Prostate gland (tissue), 2 donors: ENCODE data around the gene SCAP.

Experiments used
- CTCF ChIP-seq, 4 experiments: fragments of 200-600 bp in 2 of 4; fragments of 450-650 bp in 2 of 4; sonication (generic) in 2 of 4; IDR thresholded peaks; 1 replicate in 3 of 4; 2 replicates in 1 of 4; pipeline ENCODE4 v1.5.1; 2016 to 2019; ENCODE audit warnings: antibody characterized with exemption in 4 of 4, mild to moderate bottlenecking in 2 of 4, moderate library complexity in 2 of 4
- POLR2A ChIP-seq: fragments of 450-650 bp; IDR thresholded peaks from one replicate; pipeline ENCODE4 v1.6.1; 2016; ENCODE audit warnings: antibody characterized with exemption, mild to moderate bottlenecking

GRCh38 chr3:47418167-47419082 lies 57.3 kb downstream of the SCAP start:
- TF ChIP-seq POLR2A (no peak), CTCF (IDR thresholded peaks at IDR 0.05) (no peak)
